ENCODE data around the gene SLC4A2.

SLC4A2 gene

DNA sequence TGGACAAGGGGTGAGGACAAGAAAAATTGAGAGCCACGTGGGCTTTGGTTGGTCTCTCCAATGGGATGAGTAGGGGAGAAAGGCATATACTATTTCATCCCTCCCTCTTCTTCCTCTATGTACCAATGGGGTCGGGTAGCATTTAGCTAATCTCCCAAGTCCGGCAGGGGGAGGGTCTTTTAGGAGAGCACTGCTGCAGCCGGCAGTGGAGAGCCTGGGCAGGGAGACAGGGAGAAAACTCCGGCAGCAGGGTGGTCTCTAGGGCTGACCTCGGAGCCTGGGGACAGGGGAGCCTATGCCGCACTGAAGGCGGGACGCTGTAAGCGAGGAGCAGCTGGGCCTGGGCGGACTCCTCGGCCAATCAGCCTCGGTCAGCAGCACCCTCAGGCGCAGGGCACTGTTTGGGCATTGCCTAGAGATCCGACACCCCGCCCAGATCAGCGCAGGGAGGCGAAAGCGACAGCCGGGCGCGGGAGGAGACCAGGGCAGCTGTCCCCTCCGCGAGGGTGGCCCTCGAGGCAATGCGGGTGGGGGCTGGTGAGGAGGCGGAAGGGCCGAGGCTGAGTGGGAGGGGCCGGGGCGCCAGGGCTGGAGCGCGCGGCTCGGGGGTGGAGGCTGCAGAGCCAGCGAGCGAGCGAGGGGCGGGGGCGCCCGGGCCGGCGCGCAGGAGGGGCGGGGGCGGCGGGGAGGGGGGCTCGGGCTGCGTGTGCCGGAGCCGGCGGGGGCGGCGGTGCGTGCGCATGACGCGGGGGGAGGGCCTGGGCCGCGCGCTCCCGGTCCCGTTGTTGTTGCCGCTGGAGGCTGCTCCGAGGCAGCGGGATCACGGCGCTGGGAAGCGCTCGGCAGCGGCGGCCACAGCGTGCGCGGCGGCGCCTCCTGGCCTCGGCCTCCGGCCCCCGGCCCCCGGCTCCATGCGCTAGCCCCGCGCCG lies 26.6 kb downstream of the SLC4A2 start, which contains the start of gene AGAP3:
AGAP3 (plus strand) TSS at position 785 of the 930 bp plus-strand sequence. CDS start 267 bp downstream, outside the sequence.
- no peak for TF ChIP-seq CTCF (IDR thresholded peaks at IDR 0.05; ENCODE audit: low read depth, low read length)
- H3K4me3 ChIP-seq (ENCODE audit: low read depth, low read length): peak within 1 kb of the TSS; percentile 87

DNA sequence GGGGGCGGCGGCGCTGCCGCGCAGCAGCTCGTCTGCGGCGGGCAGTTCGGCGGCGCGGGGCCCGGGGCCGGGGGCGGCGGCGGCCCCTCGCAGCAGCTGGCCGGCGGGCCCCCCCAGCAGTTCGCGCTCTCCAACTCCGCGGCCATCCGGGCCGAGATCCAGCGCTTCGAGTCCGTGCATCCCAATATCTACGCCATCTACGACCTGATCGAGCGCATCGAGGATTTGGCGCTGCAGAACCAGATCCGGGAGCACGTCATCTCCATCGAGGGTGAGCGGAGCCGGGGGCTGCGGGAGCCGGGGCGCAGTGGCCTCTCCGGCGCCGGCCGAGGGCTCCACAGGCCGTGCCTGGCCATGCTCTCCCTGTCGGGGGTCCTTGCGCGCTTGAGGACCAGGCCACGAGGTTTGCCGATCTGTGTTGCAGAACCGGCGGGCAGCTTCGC lies 27.4 kb downstream of the SLC4A2 start:
- peak overlapping the region; percentile 87 for H3K4me3 ChIP-seq (ENCODE audit: low read depth, low read length)
- no peak for TF ChIP-seq CTCF (IDR thresholded peaks at IDR 0.05; ENCODE audit: low read depth, low read length)

GRCh38 chr7:151087245-151088018 lies 28.0 kb downstream of the SLC4A2 start:
- H3K4me3 ChIP-seq (ENCODE audit: low read depth, low read length): peak overlapping the region; percentile 87
- no peak; the same call in 1 of the 2 replicates for TF ChIP-seq CTCF (IDR thresholded peaks at IDR 0.05; ENCODE audit: low read depth, low read length)

DNA sequence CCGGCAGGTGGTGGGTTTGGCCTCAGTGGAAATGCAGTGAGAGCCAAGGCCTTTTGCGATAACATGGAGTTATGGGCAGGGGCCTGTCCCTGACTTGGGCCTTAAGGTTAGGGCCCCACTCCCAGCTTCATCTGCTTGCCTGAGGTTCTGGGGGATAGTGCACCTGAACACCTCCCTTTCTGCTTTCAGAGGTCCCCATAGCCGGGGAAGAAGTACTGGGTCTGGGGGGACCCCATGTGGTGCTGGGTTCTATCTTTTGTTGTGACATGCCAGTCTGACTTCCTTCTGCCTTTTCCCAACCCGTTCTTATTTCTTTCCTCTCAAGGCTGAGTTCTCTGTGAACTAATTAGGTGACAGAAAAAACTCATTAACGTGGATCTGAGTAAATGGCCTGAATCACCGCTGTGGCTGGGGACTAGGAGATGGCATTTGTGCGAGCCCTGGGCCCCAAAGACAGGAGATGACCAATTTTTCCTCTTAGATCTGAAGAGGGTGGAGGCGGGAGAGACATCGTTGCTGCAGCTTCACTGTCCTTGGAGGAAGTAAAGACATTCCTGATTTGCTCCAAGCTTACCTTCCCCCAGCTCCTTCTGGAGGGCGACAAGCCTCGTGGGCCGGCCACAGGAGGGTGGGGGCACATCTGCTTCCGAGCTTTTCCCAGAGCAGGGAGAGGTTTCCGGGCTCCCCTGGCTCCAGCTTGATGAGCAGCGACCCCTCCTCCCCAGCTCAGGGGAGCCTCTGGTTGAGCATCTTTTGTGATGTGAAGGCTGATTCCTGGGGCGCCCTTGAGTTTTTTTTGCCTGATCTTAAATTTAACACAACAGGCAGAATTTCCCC lies 28.8 kb downstream of the SLC4A2 start:
- peak overlapping the region; percentile 87 for H3K4me3 ChIP-seq (ENCODE audit: low read depth, low read length)
- no peak for TF ChIP-seq CTCF (IDR thresholded peaks at IDR 0.05; ENCODE audit: low read depth, low read length)

DNA sequence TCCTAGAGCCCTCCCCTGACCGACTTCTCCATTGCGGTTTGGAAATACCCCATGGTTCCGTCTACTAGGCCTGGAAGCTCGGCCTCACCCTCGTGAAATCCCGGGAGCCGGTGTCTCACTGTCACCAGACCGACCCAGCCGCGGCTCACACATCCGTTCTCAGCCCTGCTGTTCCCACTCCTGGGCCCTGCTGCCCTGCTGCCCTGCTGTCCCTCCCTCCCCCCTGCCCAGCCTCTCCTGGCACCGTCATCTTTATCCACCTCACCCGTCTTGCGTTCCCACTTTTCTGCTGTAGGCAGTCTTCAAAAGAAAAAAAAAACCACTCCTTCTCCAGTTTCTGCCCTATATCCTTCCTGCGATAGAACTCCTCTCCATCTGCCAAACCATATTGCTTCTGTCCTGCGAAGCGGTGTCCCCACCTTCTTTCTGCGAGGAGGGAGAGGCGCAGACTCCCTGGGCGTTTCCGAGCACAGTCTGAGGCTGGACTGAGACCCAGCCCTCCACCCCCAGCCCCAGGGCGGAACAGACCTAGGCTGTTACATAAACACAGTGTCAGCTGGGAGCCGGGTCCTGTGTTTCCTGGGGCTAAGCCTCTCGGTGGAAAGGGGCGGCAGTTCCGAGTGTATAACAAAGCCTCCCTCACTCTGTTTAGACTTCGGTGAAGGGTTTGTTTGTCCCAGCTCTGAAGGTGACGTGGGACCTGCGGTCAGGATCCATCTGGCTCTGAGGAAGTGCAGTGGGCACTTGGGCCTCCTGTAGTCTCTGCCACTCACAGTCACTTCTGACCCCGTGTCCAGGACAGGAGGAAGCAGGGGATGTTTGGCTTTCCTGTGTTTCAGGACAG lies 29.7 kb downstream of the SLC4A2 start:
- H3K4me3 ChIP-seq (ENCODE audit: low read depth, low read length): peak overlapping the region; percentile 87
- TF ChIP-seq CTCF (IDR thresholded peaks at IDR 0.05; ENCODE audit: low read depth, low read length): no peak
